ENCODE results near the gene SIRT4.

DNA sequence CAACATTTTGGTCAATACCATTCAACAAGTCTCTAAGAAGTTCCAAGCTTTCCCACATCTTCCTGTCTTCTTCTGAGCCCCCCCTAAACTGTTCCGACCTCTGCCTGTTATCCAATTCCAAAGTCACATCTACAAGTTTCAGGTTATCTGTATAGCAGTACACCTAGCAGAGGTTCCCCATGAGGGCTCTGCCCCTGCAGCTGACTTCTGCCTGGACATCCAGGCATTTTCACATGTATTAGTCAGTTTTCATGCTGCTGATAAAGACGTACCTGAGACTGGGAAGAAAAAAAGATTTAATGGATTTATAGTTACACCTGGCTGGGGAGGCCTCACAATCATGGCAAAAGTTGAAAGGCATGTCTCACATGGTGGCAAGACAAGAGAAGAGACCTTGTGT is 35.6 kb downstream of the SIRT4 start:
- TF ChIP-seq, protein P1, sequence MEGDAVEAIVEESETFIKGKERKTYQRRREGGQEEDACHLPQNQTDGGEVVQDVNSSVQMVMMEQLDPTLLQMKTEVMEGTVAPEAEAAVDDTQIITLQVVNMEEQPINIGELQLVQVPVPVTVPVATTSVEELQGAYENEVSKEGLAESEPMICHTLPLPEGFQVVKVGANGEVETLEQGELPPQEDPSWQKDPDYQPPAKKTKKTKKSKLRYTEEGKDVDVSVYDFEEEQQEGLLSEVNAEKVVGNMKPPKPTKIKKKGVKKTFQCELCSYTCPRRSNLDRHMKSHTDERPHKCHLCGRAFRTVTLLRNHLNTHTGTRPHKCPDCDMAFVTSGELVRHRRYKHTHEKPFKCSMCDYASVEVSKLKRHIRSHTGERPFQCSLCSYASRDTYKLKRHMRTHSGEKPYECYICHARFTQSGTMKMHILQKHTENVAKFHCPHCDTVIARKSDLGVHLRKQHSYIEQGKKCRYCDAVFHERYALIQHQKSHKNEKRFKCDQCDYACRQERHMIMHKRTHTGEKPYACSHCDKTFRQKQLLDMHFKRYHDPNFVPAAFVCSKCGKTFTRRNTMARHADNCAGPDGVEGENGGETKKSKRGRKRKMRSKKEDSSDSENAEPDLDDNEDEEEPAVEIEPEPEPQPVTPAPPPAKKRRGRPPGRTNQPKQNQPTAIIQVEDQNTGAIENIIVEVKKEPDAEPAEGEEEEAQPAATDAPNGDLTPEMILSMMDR (IDR thresholded peaks at IDR 0.05) = no peak
- TF ChIP-seq POLR2A (IDR thresholded peaks at IDR 0.05) = no peak

All from body of pancreas (tissue), 4 donors.